Spleen (tissue), 11 donors: Measurements from ENCODE around the gene CST3. TPM values are rescaled to one million over a fixed set of nuclear protein-coding genes. Genes with fewer than 3 reads are reported as not detected.

ENCODE experiments used
- DNase-seq: peaks from one replicate; pipeline ENCODE4 v3.0.0-alpha.2; 2020
- H3K27ac ChIP-seq, 8 donors: fragments of 200-600 bp; sonication (generic) in 7 of 8; 1 replicate in 4 of 8; 2 replicates in 4 of 8; pipeline versions ENCODE4 v1.5.0 to v1.8.0; 2016 to 2021; ENCODE audit warnings: inconsistent platforms in 4 of 8, mild to moderate bottlenecking in 4 of 8, moderate library complexity in 1 of 8
- H3K27me3 ChIP-seq, 7 donors: fragments of 200-600 bp; sonication (generic) in 6 of 7; replicated peaks in 1 of 7; 1 replicate in 4 of 7; 2 replicates in 3 of 7; pipeline versions ENCODE4 v1.5.0 to v1.8.0; 2016 to 2021; ENCODE audit warnings: inconsistent platforms in 3 of 7, mild to moderate bottlenecking in 1 of 7
- H3K36me3 ChIP-seq, 6 donors: fragments of 200-600 bp; sonication (generic) in 5 of 6; 1 replicate in 4 of 6; 2 replicates in 2 of 6; pipeline versions ENCODE4 v1.5.0 to v1.8.0; 2016 to 2021; ENCODE audit warnings: inconsistent platforms in 2 of 6
- H3K4me1 ChIP-seq, 6 donors: fragments of 200-600 bp; sonication (generic) in 5 of 6; 1 replicate in 3 of 6; 2 replicates in 3 of 6; pipeline versions ENCODE4 v1.5.0 to v1.8.0; 2016 to 2021; ENCODE audit warnings: inconsistent platforms in 3 of 6
- H3K4me3 ChIP-seq, 8 donors: fragments of 200-600 bp; sonication (generic) in 7 of 8; 1 replicate in 4 of 8; 2 replicates in 4 of 8; pipeline versions ENCODE4 v1.5.0 to v1.8.0; 2016 to 2021; ENCODE audit warnings: inconsistent platforms in 4 of 8, mild to moderate bottlenecking in 4 of 8, moderate library complexity in 2 of 8
- H3K9me3 ChIP-seq, 8 donors: fragments of 200-600 bp; sonication (generic) in 7 of 8; 1 replicate in 4 of 8; 2 replicates in 4 of 8; pipeline versions ENCODE4 v1.5.0 to v1.8.0; 2016 to 2021; ENCODE audit warnings: inconsistent platforms in 4 of 8
- POLR2A ChIP-seq, 3 donors: fragments of 450-650 bp; IDR thresholded peaks; one replicate each; pipeline ENCODE4 v1.5.1; 2017; ENCODE audit warnings: antibody characterized with exemption in 3 of 3, mild to moderate bottlenecking in 1 of 3
- POLR2AphosphoS5 ChIP-seq, 3 donors: sonication (generic); formaldehyde crosslinking; IDR thresholded peaks; one replicate each; pipeline ENCODE4 v1.5.1; 2017; ENCODE audit warnings: antibody characterized with exemption in 3 of 3
- whole genome bisulfite sequencing, 5 donors: extraction: QIAGEN DNeasy Blood & Tissue Kit in 3 of 5; methylation state at CpG; one replicate each; pipeline versions ENCODE4 v1.1.5 to v1.1.7; 2013 to 2018; 5-methylcytosine and 5-hydroxymethylcytosine counted together
- intact Hi-C: fragments of 100-400 bp; cut with DNase I; formaldehyde crosslinking; loops from one replicate; pipeline ENCODE4 v1.15.0; 2023; ENCODE audit warnings: low total_unique reads
- polyA plus RNA-seq, 3 donors: library from polyadenylated mRNA; stranded (reverse); fragments of 200-250 nt; gene quantifications; one replicate each; pipeline ENCODE4 v1.2.1, GENCODE V29; 2013
- total RNA-seq, 7 donors: library from RNA; depleted of rRNA in 3 of 7; stranded (reverse); fragments of >200 nt in 3 of 7; fragmentation: NEBNext Ultra II Directional in 4 of 7; extraction: Animal tissue kit (Norgen Biotek cat#: 25700) in 4 of 7; gene quantifications; one replicate each; pipeline versions ENCODE4 v1.1.0 to v1.2.1, GENCODE V29; 2016 to 2021
- TF ChIP-seq, protein P1 (sequence below), 11 experiments: fragments of 200-600 bp in 7 of 11; fragments of 450-650 bp in 4 of 11; sonication (generic) in 4 of 11; IDR thresholded peaks in 8 of 11; conservative IDR thresholded peaks in 3 of 11; 1 replicate in 7 of 11; 2 replicates in 4 of 11; pipeline versions ENCODE4 v1.4.0 to v1.8.0; 2016 to 2021; ENCODE audit warnings: antibody characterized with exemption in 11 of 11, inconsistent platforms in 4 of 11, mild to moderate bottlenecking in 1 of 11
- donor health status: healthy with polysubstance abuse.
- donor health status: DM: no; HTN: no; CAD: no; lungs with moderate emphysema.
- donor health status: DM: no; HTN: no; CAD: no.
- donor health status: Bipolar disorder and iron deficiency.
- donor health status: healthy.
- donor health status: DM: no; HTN: no; CAD: no.
- donor health status: DM: yes; HTN: yes; CAD: no.

Gene CST3
- total and polyA plus RNA-seq, 10 donors, result 199 to 1,082 (median 595) TPM

DNA sequence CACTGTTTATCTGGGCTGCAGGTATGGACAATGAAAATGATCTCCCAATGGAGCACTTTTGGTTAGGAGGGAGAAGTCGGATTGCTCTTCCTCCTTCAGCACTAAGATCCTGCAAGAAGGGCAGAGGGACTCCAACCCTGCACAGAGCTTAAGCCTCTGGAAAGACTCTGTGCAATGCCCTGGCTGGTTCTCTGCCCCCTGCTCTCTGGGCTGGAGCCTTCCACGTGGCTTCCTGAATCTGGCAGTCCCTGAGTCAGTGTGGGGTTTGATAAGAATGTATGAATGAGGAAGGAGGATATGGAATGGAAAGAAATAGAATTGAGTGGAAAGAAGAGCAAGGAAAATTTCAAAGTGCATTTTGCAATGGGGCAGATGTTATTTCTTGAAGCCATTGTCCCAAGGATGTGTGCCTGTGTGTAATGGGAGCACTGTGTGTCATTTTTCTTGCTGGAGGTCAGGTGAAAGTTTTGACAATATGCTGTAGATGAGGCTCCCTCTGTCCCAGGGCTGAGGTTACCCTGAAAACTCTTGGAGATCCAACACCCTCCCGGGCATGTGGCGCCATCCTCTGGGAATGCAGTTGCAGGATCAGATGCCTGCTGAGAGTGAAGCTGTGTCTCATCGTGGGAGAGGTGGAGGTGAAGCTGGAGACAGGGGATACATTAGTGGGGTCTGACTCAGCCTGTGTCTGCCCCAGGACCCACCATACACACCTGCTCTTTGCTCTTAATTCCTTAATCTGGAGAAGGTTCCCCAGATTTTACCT lies 53.1 kb downstream of the CST3 start:
- intact Hi-C loops, result no loop called here
- Histone ChIP-seq H3K27ac (no peak overlapping the region), H3K36me3 (no peaks in the 10 kb centered on the region), H3K4me1 (no peaks in the 10 kb centered on the region), H3K4me3 (no peak overlapping the region), H3K9me3 (peaks cover 0 to 4% (median 0%) of the 10 kb centered on the region in 8 donors), H3K27me3 (peaks cover 0 to 50% (median 0%) of the 10 kb centered on the region in 7 donors)
- TF ChIP-seq POLR2A (IDR thresholded peaks at IDR 0.05), result no peak
- TF ChIP-seq, protein P1, sequence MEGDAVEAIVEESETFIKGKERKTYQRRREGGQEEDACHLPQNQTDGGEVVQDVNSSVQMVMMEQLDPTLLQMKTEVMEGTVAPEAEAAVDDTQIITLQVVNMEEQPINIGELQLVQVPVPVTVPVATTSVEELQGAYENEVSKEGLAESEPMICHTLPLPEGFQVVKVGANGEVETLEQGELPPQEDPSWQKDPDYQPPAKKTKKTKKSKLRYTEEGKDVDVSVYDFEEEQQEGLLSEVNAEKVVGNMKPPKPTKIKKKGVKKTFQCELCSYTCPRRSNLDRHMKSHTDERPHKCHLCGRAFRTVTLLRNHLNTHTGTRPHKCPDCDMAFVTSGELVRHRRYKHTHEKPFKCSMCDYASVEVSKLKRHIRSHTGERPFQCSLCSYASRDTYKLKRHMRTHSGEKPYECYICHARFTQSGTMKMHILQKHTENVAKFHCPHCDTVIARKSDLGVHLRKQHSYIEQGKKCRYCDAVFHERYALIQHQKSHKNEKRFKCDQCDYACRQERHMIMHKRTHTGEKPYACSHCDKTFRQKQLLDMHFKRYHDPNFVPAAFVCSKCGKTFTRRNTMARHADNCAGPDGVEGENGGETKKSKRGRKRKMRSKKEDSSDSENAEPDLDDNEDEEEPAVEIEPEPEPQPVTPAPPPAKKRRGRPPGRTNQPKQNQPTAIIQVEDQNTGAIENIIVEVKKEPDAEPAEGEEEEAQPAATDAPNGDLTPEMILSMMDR (IDR thresholded peaks at IDR 0.05 in 8 of 11, conservative IDR thresholded peaks at IDR 0.05 in 3 of 11), result no peak
- no peak for TF ChIP-seq POLR2AphosphoS5 (IDR thresholded peaks at IDR 0.05)
- DNase-seq, result no peak
- 54 to 69% (median 63%) methylated on average over 5 of the region's 5 CpGs for WGBS, 5 donors

Other genes starting within 250 kb of the CST3 start
- 10 to 100 TPM; 11.3 to 31.9 (median 16.2) TPM for gene NAPB, start 216.5 kb downstream of the CST3 start, total RNA-seq
- gene NAPB, start 216.5 kb downstream of the CST3 start, polyA plus RNA-seq, result 1 to 10 TPM; 3.4 to 6.9 (median 4.5) TPM
- gene CSTL1, start 198.3 kb downstream of the CST3 start, total RNA-seq, result not detected
- not detected for gene CSTL1, start 198.3 kb downstream of the CST3 start, polyA plus RNA-seq
- not detected for gene CST11, start 185.1 kb downstream of the CST3 start, total RNA-seq
- not detected for gene CST11, start 185.1 kb downstream of the CST3 start, polyA plus RNA-seq
- not detected for gene CST8, start 146.8 kb downstream of the CST3 start, total RNA-seq
- not detected for gene CST8, start 146.8 kb downstream of the CST3 start, polyA plus RNA-seq
- gene CST9L, start 69.5 kb downstream of the CST3 start, total RNA-seq, result not detected
- gene CST9L, start 69.5 kb downstream of the CST3 start, polyA plus RNA-seq, result not detected
- gene CST9, start 32.0 kb downstream of the CST3 start, total RNA-seq, result not detected
- gene CST9, start 32.0 kb downstream of the CST3 start, polyA plus RNA-seq, result not detected
- gene CST4, start 51.1 kb upstream of the CST3 start, total RNA-seq, result not detected
- gene CST4, start 51.1 kb upstream of the CST3 start, polyA plus RNA-seq, result not detected
- not detected for gene CST1, start 113.0 kb upstream of the CST3 start, total RNA-seq
- gene CST1, start 113.0 kb upstream of the CST3 start, polyA plus RNA-seq, result not detected
- not detected for gene CST2, start 188.8 kb upstream of the CST3 start, total RNA-seq
- gene CST2, start 188.8 kb upstream of the CST3 start, polyA plus RNA-seq, result under 1 TPM; 0.16 to 0.96 (median 0.50) TPM
- not detected for gene CST5, start 241.8 kb upstream of the CST3 start, total RNA-seq
- not detected for gene CST5, start 241.8 kb upstream of the CST3 start, polyA plus RNA-seq